Endothelial cell of umbilical vein (primary cell): ENCODE measurements around the gene GGT6.
A peak's percentile ranks its signal among the peaks of the same experiment; 100 is the strongest.

Experiments
- EZH2 ChIP-seq: IDR thresholded peaks from 2 replicates; pipeline ENCODE4 v1.6.1; 2012; ENCODE audit warnings: borderline replicate concordance, low read depth, mild to moderate bottlenecking, moderate library complexity, low read length, inconsistent platforms; ENCODE audit not compliant: severe bottlenecking
- FOS ChIP-seq: IDR thresholded peaks from 2 replicates; pipeline ENCODE4 v1.6.1; 2011; ENCODE audit warnings: mild to moderate bottlenecking, low read length, moderate library complexity, borderline replicate concordance; ENCODE audit not compliant: insufficient read depth
- GATA2 ChIP-seq: IDR thresholded peaks from 2 replicates; pipeline ENCODE4 v1.7.0; 2011; ENCODE audit warnings: low read depth, mild to moderate bottlenecking, moderate library complexity, mixed read lengths, low read length; ENCODE audit not compliant: insufficient read length, insufficient read depth
- JUN ChIP-seq: IDR thresholded peaks from 2 replicates; pipeline ENCODE4 v1.6.1; 2011; ENCODE audit warnings: borderline replicate concordance, low read depth; ENCODE audit not compliant: insufficient read length, insufficient read depth
- MYC ChIP-seq: IDR thresholded peaks from one replicate; pipeline ENCODE4 v1.6.1; 2011; ENCODE audit warnings: mild to moderate bottlenecking, low read depth, low read length
- POLR2A ChIP-seq: IDR thresholded peaks from 2 replicates; pipeline ENCODE4 v1.6.1; 2012; ENCODE audit warnings: low read depth, mild to moderate bottlenecking, control low read depth, low read length
- POLR2AphosphoS5 ChIP-seq: IDR thresholded peaks from 2 replicates; pipeline ENCODE4 v1.6.1; 2012; ENCODE audit warnings: low read depth, mild to moderate bottlenecking, control low read depth, low read length, moderate library complexity; ENCODE audit not compliant: insufficient read depth
- TF ChIP-seq, protein P1 (sequence below), 2 donors: IDR thresholded peaks; 1 replicate in 1 of 2; 2 replicates in 1 of 2; pipeline ENCODE4 v1.5.1; 2011; ENCODE audit warnings: low read length in 2 of 2, mild to moderate bottlenecking in 2 of 2, moderate library complexity in 2 of 2, control low read depth in 1 of 2, inconsistent platforms in 1 of 2, low read depth in 1 of 2; ENCODE audit not compliant: insufficient read depth in 1 of 2; ENCODE audit errors: extremely low read depth in 1 of 2
- TF ChIP-seq, protein P2 (sequence below): IDR thresholded peaks from 2 replicates; pipeline ENCODE4 v1.6.1; 2011; ENCODE audit not compliant: insufficient read depth, insufficient read length

DNA sequence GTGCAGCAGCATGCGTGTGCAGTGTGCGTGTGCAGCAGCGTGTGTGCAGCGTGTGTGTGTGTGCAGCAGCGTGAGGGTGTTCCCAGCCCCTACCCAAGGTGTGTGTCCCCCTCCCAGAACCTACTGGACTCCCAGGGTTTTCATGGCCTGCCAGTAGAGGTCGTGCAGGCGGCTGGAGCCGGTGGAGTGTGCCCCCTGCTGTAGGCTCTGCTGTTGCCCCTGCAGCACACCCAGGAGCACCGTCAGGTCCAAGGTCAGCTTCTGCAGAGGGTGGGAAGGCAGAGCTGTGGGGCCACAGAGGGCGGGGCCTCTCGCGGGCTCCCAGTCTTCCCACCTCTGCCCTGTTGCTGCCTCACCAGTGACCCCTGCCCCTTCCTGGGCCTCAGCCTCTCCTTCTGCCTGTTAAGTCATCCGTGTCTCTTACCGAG is 20.1 kb downstream of the GGT6 start:
- no peak for TF ChIP-seq EZH2
- TF ChIP-seq POLR2A, result no peak
- TF ChIP-seq, protein P1, sequence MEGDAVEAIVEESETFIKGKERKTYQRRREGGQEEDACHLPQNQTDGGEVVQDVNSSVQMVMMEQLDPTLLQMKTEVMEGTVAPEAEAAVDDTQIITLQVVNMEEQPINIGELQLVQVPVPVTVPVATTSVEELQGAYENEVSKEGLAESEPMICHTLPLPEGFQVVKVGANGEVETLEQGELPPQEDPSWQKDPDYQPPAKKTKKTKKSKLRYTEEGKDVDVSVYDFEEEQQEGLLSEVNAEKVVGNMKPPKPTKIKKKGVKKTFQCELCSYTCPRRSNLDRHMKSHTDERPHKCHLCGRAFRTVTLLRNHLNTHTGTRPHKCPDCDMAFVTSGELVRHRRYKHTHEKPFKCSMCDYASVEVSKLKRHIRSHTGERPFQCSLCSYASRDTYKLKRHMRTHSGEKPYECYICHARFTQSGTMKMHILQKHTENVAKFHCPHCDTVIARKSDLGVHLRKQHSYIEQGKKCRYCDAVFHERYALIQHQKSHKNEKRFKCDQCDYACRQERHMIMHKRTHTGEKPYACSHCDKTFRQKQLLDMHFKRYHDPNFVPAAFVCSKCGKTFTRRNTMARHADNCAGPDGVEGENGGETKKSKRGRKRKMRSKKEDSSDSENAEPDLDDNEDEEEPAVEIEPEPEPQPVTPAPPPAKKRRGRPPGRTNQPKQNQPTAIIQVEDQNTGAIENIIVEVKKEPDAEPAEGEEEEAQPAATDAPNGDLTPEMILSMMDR (IDR thresholded peaks at IDR 0.05; ENCODE audit: extremely low read depth in 1 of 2, insufficient read depth in 1 of 2, low read depth in 1 of 2, low read length in 2 of 2), result peak; percentile 48 to 72
- no peak for TF ChIP-seq JUN
- TF ChIP-seq, protein P2, sequence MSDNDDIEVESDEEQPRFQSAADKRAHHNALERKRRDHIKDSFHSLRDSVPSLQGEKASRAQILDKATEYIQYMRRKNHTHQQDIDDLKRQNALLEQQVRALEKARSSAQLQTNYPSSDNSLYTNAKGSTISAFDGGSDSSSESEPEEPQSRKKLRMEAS, result no peak
- no peak for TF ChIP-seq FOS
- TF ChIP-seq GATA2, result no peak
- TF ChIP-seq MYC, result no peak
- no peak for TF ChIP-seq POLR2AphosphoS5
